Activated CD4-positive, alpha-beta T cell treated with anti-CD3 and anti-CD28 coated beads for 36 hours (primary cell): ENCODE data around the gene TSPAN14. TPM values are rescaled to one million over a fixed set of nuclear protein-coding genes. Genes with fewer than 3 reads are reported as not detected.

ENCODE experiments used
- ATAC-seq: fragments of 200-7000 bp; cut with Tn5 transposase; one replicate; pipeline ENCODE4 v1.10.0; 2021; ENCODE audit warnings: mild to moderate bottlenecking, moderate library complexity
- CTCF ChIA-PET: fragments of 350-600 bp; sonication (Branson Sonifier 250); formaldehyde crosslinking; loops from one replicate; lab custom pipeline; 2021; ENCODE audit warnings: antibody characterized with exemption; lab: Charles Lee
- POLR2A ChIA-PET: fragments of 350-600 bp; sonication (Branson Sonifier 250); formaldehyde crosslinking; loops from one replicate; lab custom pipeline; 2021; ENCODE audit warnings: antibody characterized with exemption, inconsistent platforms; lab: Charles Lee
- DNase-seq: peaks from one replicate; pipeline ENCODE4 v3.0.0-alpha.2; 2020
- H3K27ac Mint-ChIP-seq: one replicate; pipeline ENCODE4 v1.8.0; 2021; ENCODE audit warnings: mixed read lengths
- H3K27me3 Mint-ChIP-seq: one replicate; pipeline ENCODE4 v1.8.0; 2021; ENCODE audit warnings: mixed read lengths
- H3K36me3 Mint-ChIP-seq: one replicate; pipeline ENCODE4 v1.8.0; 2021; ENCODE audit warnings: low read depth, mixed read lengths
- H3K4me1 Mint-ChIP-seq: one replicate; pipeline ENCODE4 v1.8.0; 2021; ENCODE audit warnings: mixed read lengths
- H3K4me3 Mint-ChIP-seq: one replicate; pipeline ENCODE4 v1.8.0; 2021; ENCODE audit warnings: mild to moderate bottlenecking, moderate library complexity, mixed read lengths
- H3K9me3 Mint-ChIP-seq: one replicate; pipeline ENCODE4 v1.8.0; 2021; ENCODE audit warnings: low read depth, mixed read lengths
- intact Hi-C, 2 experiments: fragments of 100-400 bp; cut with DNase I in 1 of 2; cut with micrococcal nuclease in 1 of 2; formaldehyde crosslinking; loops; one replicate each; pipeline versions ENCODE4 v1.14.2 to v1.15.1; 2022 to 2024; cut with DNase I, micrococcal nuclease
- total RNA-seq, 2 experiments: library from RNA; stranded (reverse); gene quantifications; one replicate each; pipeline ENCODE4 v1.2.3, GENCODE V29; 2021

Gene TSPAN14
- total RNA-seq, 2 experiments from 2014 or later: 37.6 to 43.8 TPM

GRCh38 chr10:80496555-80497172, 42.6 kb downstream of the TSPAN14 start:
- intact Hi-C loops: no loop called here
- H3K27ac Mint-ChIP-seq: peak overlapping the region; percentile 98
- no peak for ATAC-seq
- no peak for DNase-seq
- ChIA-PET POLR2A (no interaction called here), CTCF (interaction anchor here (0.7 to 16.9 kb wide), 6 partner anchors 9 to 188 kb away, joined by 3 to 372 read pairs (median 69); partner anchors contain the start of gene TSPAN14)
- H3K27me3 Mint-ChIP-seq: no peaks in the 10 kb centered on the region
- H3K36me3 Mint-ChIP-seq: peaks cover 48% of the 10 kb centered on the region
- peaks cover 100% of the 10 kb centered on the region for H3K4me1 Mint-ChIP-seq
- peaks cover 9% of the 10 kb centered on the region for H3K9me3 Mint-ChIP-seq
- H3K4me3 Mint-ChIP-seq: no peak overlapping the region

- H3K9me3 Mint-ChIP-seq: peaks cover 9% of the 10 kb centered on the region
- H3K4me3 Mint-ChIP-seq: peak overlapping the region; percentile 23
- DNase-seq (peak; percentile 26), ATAC-seq (peak; percentile 6)
- peaks cover 48% of the 10 kb centered on the region for H3K36me3 Mint-ChIP-seq
- no peaks in the 10 kb centered on the region for H3K27me3 Mint-ChIP-seq
- CTCF ChIA-PET: interaction anchor here (0.7 to 16.9 kb wide), 6 partner anchors 8 to 187 kb away, joined by 3 to 372 read pairs (median 69); partner anchors contain the start of gene TSPAN14
- peaks cover 100% of the 10 kb centered on the region for H3K4me1 Mint-ChIP-seq
- POLR2A ChIA-PET: interaction anchor here (1.8 kb wide), 1 partner anchor 41 kb away, joined by 7 read pairs; no protein-coding TSS in a partner anchor
- intact Hi-C loops: loop anchor here in 1 of 2 experiments (2.0 kb wide), 1 partner anchor 13 kb away; no protein-coding TSS in a partner anchor
- peak overlapping the region; percentile 98 for H3K27ac Mint-ChIP-seq
Measured at GRCh38 chr10:80497187-80498077, 43.3 kb downstream of the TSPAN14 start.

GRCh38 chr10:80498078-80498832, 44.1 kb downstream of the TSPAN14 start:
- ChIA-PET CTCF (interaction anchor here (1.0 to 16.9 kb wide), 5 partner anchors 10 to 115 kb away, joined by 5 to 372 read pairs (median 122); partner anchors contain the start of gene TSPAN14), POLR2A (interaction anchor here (0.6 to 3.1 kb wide), 4 partner anchors 13 to 42 kb away, joined by 3 to 18 read pairs (median 5); no protein-coding TSS in a partner anchor)
- peak overlapping the region; percentile 98 for H3K27ac Mint-ChIP-seq
- H3K4me3 Mint-ChIP-seq: peak overlapping the region; percentile 23
- H3K27me3 Mint-ChIP-seq: no peaks in the 10 kb centered on the region
- peaks cover 46% of the 10 kb centered on the region for H3K36me3 Mint-ChIP-seq
- H3K9me3 Mint-ChIP-seq: peaks cover 9% of the 10 kb centered on the region
- no peak for DNase-seq
- intact Hi-C loops: loop anchor here in 1 of 2 experiments (2.0 kb wide), 1 partner anchor 13 kb away; no protein-coding TSS in a partner anchor
- peak; percentile 20 for ATAC-seq
- H3K4me1 Mint-ChIP-seq: peaks cover 100% of the 10 kb centered on the region

GRCh38 chr10:80498833-80499741, 45.0 kb downstream of the TSPAN14 start:
- Mint-ChIP-seq H3K9me3 (peaks cover 9% of the 10 kb centered on the region), H3K4me3 (peak overlapping the region; percentile 23), H3K4me1 (peaks cover 100% of the 10 kb centered on the region), H3K27me3 (no peaks in the 10 kb centered on the region), H3K36me3 (peaks cover 43% of the 10 kb centered on the region), H3K27ac (peak overlapping the region; percentile 98)
- ChIA-PET CTCF (interaction anchor here (0.6 to 16.9 kb wide), 7 partner anchors 9 to 121 kb away, joined by 3 to 372 read pairs (median 7); partner anchors contain the start of gene TSPAN14), POLR2A (interaction anchor here (0.5 to 3.1 kb wide), 8 partner anchors 11 to 300 kb away, joined by 3 to 18 read pairs (median 4); no protein-coding TSS in a partner anchor)
- peak; percentile 85 for ATAC-seq
- intact Hi-C loops: loop anchor here in 1 of 2 experiments (2.0 kb wide), 1 partner anchor 14 kb away; no protein-coding TSS in a partner anchor
- peak; percentile 88 for DNase-seq

- CTCF ChIA-PET: interaction anchor here (0.7 to 16.9 kb wide), 7 partner anchors 13 to 123 kb away, joined by 3 to 372 read pairs (median 5); partner anchors contain the start of genes PRXL2A and TSPAN14
- no peaks in the 10 kb centered on the region for H3K27me3 Mint-ChIP-seq
- ATAC-seq (peak; percentile 49), DNase-seq (peak; percentile 70)
- peak overlapping the region; percentile 98 for H3K27ac Mint-ChIP-seq
- POLR2A ChIA-PET: interaction anchor here (0.5 to 3.1 kb wide), 6 partner anchors 13 to 42 kb away, joined by 3 to 18 read pairs (median 5); no protein-coding TSS in a partner anchor
- H3K36me3 Mint-ChIP-seq: peaks cover 34% of the 10 kb centered on the region
- H3K9me3 Mint-ChIP-seq: peaks cover 9% of the 10 kb centered on the region
- peaks cover 100% of the 10 kb centered on the region for H3K4me1 Mint-ChIP-seq
- intact Hi-C loops: loop anchor here in 1 of 2 experiments (1.0 kb wide), 2 partner anchors 29 to 46 kb away; partner anchors contain the start of gene TSPAN14
- peak overlapping the region; percentile 31 for H3K4me3 Mint-ChIP-seq
Measured at GRCh38 chr10:80500572-80501380, 46.7 kb downstream of the TSPAN14 start.

GRCh38 chr10:80501381-80501912, 47.3 kb downstream of the TSPAN14 start:
- POLR2A ChIA-PET: interaction anchor here (0.6 to 3.1 kb wide), 3 partner anchors 13 to 95 kb away, joined by 3 to 18 read pairs (median 4); no protein-coding TSS in a partner anchor

GRCh38 chr10:80501913-80502521, 47.9 kb downstream of the TSPAN14 start:
- H3K27ac Mint-ChIP-seq: peak overlapping the region; percentile 98
- H3K9me3 Mint-ChIP-seq: peaks cover under 1% of the 10 kb centered on the region
- H3K27me3 Mint-ChIP-seq: no peaks in the 10 kb centered on the region
- peaks cover 88% of the 10 kb centered on the region for H3K4me1 Mint-ChIP-seq
- DNase-seq: no peak
- peaks cover 26% of the 10 kb centered on the region for H3K36me3 Mint-ChIP-seq
- no peak for ATAC-seq
- H3K4me3 Mint-ChIP-seq: no peak overlapping the region
- POLR2A ChIA-PET: interaction anchor here (0.6 to 1.1 kb wide), 2 partner anchors 13 to 96 kb away, joined by 3 to 4 read pairs; no protein-coding TSS in a partner anchor
- intact Hi-C loops: no loop called here
- CTCF ChIA-PET: interaction anchor here (0.9 to 16.9 kb wide), 7 partner anchors 14 to 125 kb away, joined by 3 to 372 read pairs (median 61); partner anchors contain the start of genes PRXL2A and TSPAN14

More at GRCh38 chr10:80501381-80501912, 47.3 kb downstream of the TSPAN14 start:
- H3K4me1 Mint-ChIP-seq: peaks cover 93% of the 10 kb centered on the region
- peaks cover 6% of the 10 kb centered on the region for H3K9me3 Mint-ChIP-seq
- H3K4me3 Mint-ChIP-seq: no peak overlapping the region
- CTCF ChIA-PET: interaction anchor here (0.7 to 16.9 kb wide), 7 partner anchors 13 to 123 kb away, joined by 3 to 372 read pairs (median 5); partner anchors contain the start of genes PRXL2A and TSPAN14
- intact Hi-C loops: no loop called here
- peak overlapping the region; percentile 98 for H3K27ac Mint-ChIP-seq
- ATAC-seq (no peak), DNase-seq (no peak)
- H3K27me3 Mint-ChIP-seq: no peaks in the 10 kb centered on the region
- H3K36me3 Mint-ChIP-seq: peaks cover 29% of the 10 kb centered on the region
